ENCODE results near the gene FIGN. TPM values are rescaled to one million over a fixed set of nuclear protein-coding genes. Genes with fewer than 3 reads are reported as not detected.

Gene FIGN
- total RNA-seq, 6 experiments from 2014 or later, result 1.3 to 4.4 (median 2.0) TPM

GRCh38 chr2:163692081-163692480 is 43.7 kb downstream of the FIGN start:
- no peak overlapping the region for H3K4me3 Mint-ChIP-seq
- no peaks in the 10 kb centered on the region for H3K36me3 Mint-ChIP-seq (ENCODE audit: low read depth)
- H3K27ac Mint-ChIP-seq, result no peak overlapping the region
- H3K9me3 Mint-ChIP-seq, result no peaks in the 10 kb centered on the region; the same call in 1 of the 2 replicates
- no peak for TF ChIP-seq CTCF (IDR thresholded peaks at IDR 0.05)
- peaks cover 2% of the 10 kb centered on the region for H3K27me3 Mint-ChIP-seq (ENCODE audit: insufficient read depth)
- no peak for DNase-seq
- H3K4me1 Mint-ChIP-seq (ENCODE audit: low read depth), result peaks cover 11% of the 10 kb centered on the region; the same call in 1 of the 2 replicates

- DNase-seq, result no peak
- H3K9me3 Mint-ChIP-seq, result no peaks in the 10 kb centered on the region; the same call in 1 of the 2 replicates
- H3K4me1 Mint-ChIP-seq (ENCODE audit: low read depth), result peaks cover 11% of the 10 kb centered on the region; the same call in 1 of the 2 replicates
- H3K27ac Mint-ChIP-seq, result no peak overlapping the region
- no peaks in the 10 kb centered on the region for H3K36me3 Mint-ChIP-seq (ENCODE audit: low read depth)
- H3K27me3 Mint-ChIP-seq (ENCODE audit: insufficient read depth), result peaks cover under 1% of the 10 kb centered on the region; the same call in 1 of the 2 replicates
- no peak overlapping the region for H3K4me3 Mint-ChIP-seq
- TF ChIP-seq CTCF (IDR thresholded peaks at IDR 0.05), result no peak
Measured at GRCh38 chr2:163690896-163691295, 44.9 kb downstream of the FIGN start.

- H3K36me3 Mint-ChIP-seq (ENCODE audit: low read depth), result no peaks in the 10 kb centered on the region
- H3K27ac Mint-ChIP-seq, result no peak overlapping the region
- peaks cover 11% of the 10 kb centered on the region for H3K4me1 Mint-ChIP-seq (ENCODE audit: low read depth)
- no peak for DNase-seq
- no peaks in the 10 kb centered on the region for H3K27me3 Mint-ChIP-seq (ENCODE audit: insufficient read depth)
- TF ChIP-seq CTCF (IDR thresholded peaks at IDR 0.05), result no peak
- H3K9me3 Mint-ChIP-seq, result no peaks in the 10 kb centered on the region; the same call in 1 of the 2 replicates
- H3K4me3 Mint-ChIP-seq, result no peak overlapping the region
Measured at GRCh38 chr2:163687217-163687616, 48.6 kb downstream of the FIGN start.

GRCh38 chr2:163686289-163686688 is 49.5 kb downstream of the FIGN start:
- no peak for DNase-seq
- no peak overlapping the region for H3K4me3 Mint-ChIP-seq
- H3K36me3 Mint-ChIP-seq (ENCODE audit: low read depth), result no peaks in the 10 kb centered on the region
- no peak overlapping the region for H3K27ac Mint-ChIP-seq
- H3K4me1 Mint-ChIP-seq (ENCODE audit: low read depth), result peaks cover 11% of the 10 kb centered on the region
- TF ChIP-seq CTCF (IDR thresholded peaks at IDR 0.05), result no peak
- no peaks in the 10 kb centered on the region; the same call in 1 of the 2 replicates for H3K9me3 Mint-ChIP-seq
- peaks cover 1% of the 10 kb centered on the region; the same call in 1 of the 2 replicates for H3K27me3 Mint-ChIP-seq (ENCODE audit: insufficient read depth)

GRCh38 chr2:163682695-163683094 is 53.1 kb downstream of the FIGN start:
- Mint-ChIP-seq H3K9me3 (no peaks in the 10 kb centered on the region; the same call in 1 of the 2 replicates), H3K4me1 (ENCODE audit: low read depth) (peaks cover 11% of the 10 kb centered on the region), H3K4me3 (no peak overlapping the region), H3K36me3 (ENCODE audit: low read depth) (no peaks in the 10 kb centered on the region), H3K27me3 (ENCODE audit: insufficient read depth) (peaks cover 1% of the 10 kb centered on the region; the same call in 1 of the 2 replicates), H3K27ac (no peak overlapping the region)
- DNase-seq, result peak; percentile 9
- peak; percentile 48 for TF ChIP-seq CTCF (IDR thresholded peaks at IDR 0.05)

All from HFFc6 (cell line).